Naive B cell (primary cell): ENCODE data around the gene BCL11B. TPM values are rescaled to one million over a fixed set of nuclear protein-coding genes. Genes with fewer than 3 reads are reported as not detected.

ENCODE experiments used
- ATAC-seq, 2 donors: fragments of 150-1000 bp; cut with Tn5 transposase; 2 replicates each; pipeline ENCODE4 v1.10.0; 2021; ENCODE audit warnings: low read depth in 2 of 2, mild to moderate bottlenecking in 2 of 2, moderate library complexity in 2 of 2
- DNase-seq: peaks from one replicate; pipeline ENCODE4 v3.0.0; 2022
- H3K27ac Mint-ChIP-seq, 6 donors: one replicate each; pipeline ENCODE4 v1.8.0; 2020 to 2022; ENCODE audit warnings: mild to moderate bottlenecking in 6 of 6, mixed read lengths in 6 of 6, moderate library complexity in 5 of 6, inconsistent platforms in 2 of 6
- H3K27me3 Mint-ChIP-seq, 3 donors: one replicate each; pipeline ENCODE4 v1.8.0; 2021 to 2022; ENCODE audit warnings: mixed read lengths in 3 of 3, mild to moderate bottlenecking in 1 of 3
- H3K36me3 Mint-ChIP-seq, 2 donors: one replicate each; pipeline ENCODE4 v1.8.0; 2020 to 2022; ENCODE audit warnings: mixed read lengths in 2 of 2, inconsistent platforms in 1 of 2, mild to moderate bottlenecking in 1 of 2
- H3K4me1 Mint-ChIP-seq, 3 donors: one replicate each; pipeline ENCODE4 v1.8.0; 2020 to 2022; ENCODE audit warnings: mixed read lengths in 3 of 3, inconsistent platforms in 1 of 3, mild to moderate bottlenecking in 1 of 3, moderate library complexity in 1 of 3
- H3K4me3 Mint-ChIP-seq, 8 donors: one replicate each; pipeline ENCODE4 v1.8.0; 2020 to 2022; ENCODE audit warnings: mild to moderate bottlenecking in 8 of 8, mixed read lengths in 8 of 8, moderate library complexity in 8 of 8, inconsistent platforms in 2 of 8
- H3K9me3 Mint-ChIP-seq, 7 donors: one replicate each; pipeline ENCODE4 v1.8.0; 2020 to 2022; ENCODE audit warnings: mixed read lengths in 7 of 7, mild to moderate bottlenecking in 5 of 7, inconsistent platforms in 2 of 7, moderate library complexity in 1 of 7
- polyA plus RNA-seq, 6 donors: library from polyadenylated mRNA; unstranded; fragments of 300-500 nt; fragmentation: Illumina TruSeq; gene quantifications; one replicate each; pipeline ENCODE4 v1.2.3, GENCODE V29; 2021; ENCODE audit warnings: low read depth in 6 of 6

The BCL11B gene
- polyA plus RNA-seq, 6 donors from 2014 or later, result 0.03 to 0.05 TPM; not detected in 4

DNA sequence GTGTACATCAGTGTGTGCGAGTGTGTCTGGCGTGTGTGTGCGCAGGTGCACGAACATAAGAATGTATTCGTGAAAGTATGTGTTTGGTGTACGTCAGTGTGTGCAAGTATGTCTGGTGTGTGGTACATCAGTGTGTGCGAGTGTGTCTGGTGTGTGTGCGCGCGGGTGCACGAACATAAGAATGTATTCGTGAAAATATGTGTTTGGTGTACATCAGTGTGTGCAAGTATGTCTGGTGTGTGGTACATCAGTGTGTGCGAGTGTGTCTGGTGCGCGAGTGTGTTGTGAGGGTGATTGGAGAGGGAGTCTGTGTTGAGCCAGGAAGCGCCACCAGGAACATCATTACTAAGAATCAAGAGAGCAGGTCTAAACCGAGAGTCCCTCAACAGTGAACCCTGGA, 143.8 kb downstream of the BCL11B start:
- no peaks in the 10 kb centered on the region for H3K4me1 Mint-ChIP-seq
- no peaks in the 10 kb centered on the region for H3K36me3 Mint-ChIP-seq
- H3K9me3 Mint-ChIP-seq, result peaks cover 0 to 8% (median 0%) of the 10 kb centered on the region in 7 donors
- H3K4me3 Mint-ChIP-seq, result no peak overlapping the region
- H3K27ac Mint-ChIP-seq, result no peak overlapping the region
- no peak for ATAC-seq
- no peak for DNase-seq
- H3K27me3 Mint-ChIP-seq, result peaks cover 0 to 4% (median 0%) of the 10 kb centered on the region in 3 donors

DNA sequence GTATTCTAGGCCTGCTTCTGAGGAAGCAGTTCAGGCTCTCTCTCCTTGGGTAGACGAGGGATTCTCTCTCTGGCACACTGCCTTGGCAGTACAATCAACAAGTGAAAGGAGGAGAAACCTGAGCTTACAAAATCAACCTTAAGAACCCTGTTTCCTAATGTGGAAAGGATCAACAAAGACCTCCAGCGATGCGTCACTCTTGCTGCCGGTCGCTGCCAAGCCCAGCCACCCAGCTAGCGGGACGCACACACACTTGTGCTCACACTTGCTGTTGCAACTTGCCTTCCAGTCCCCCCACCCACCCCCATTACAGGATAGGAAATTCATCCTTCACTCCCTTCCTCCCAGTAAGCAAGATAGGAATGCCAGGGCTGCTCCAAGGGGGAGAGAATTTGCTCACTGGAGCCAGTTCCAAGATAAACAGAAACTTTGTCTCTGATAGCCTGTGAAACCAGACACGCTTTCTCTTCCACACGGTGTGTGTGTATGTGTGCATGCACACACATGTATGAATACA, 144.3 kb downstream of the BCL11B start:
- Mint-ChIP-seq H3K4me3 (no peak overlapping the region), H3K9me3 (peaks cover 0 to 8% (median 0%) of the 10 kb centered on the region in 7 donors), H3K4me1 (no peaks in the 10 kb centered on the region), H3K36me3 (no peaks in the 10 kb centered on the region), H3K27me3 (peaks cover 0 to 4% (median 0%) of the 10 kb centered on the region in 3 donors), H3K27ac (peak overlapping the region in 1 of 6 donors; percentile 19)
- ATAC-seq, result no peak
- no peak for DNase-seq

DNA sequence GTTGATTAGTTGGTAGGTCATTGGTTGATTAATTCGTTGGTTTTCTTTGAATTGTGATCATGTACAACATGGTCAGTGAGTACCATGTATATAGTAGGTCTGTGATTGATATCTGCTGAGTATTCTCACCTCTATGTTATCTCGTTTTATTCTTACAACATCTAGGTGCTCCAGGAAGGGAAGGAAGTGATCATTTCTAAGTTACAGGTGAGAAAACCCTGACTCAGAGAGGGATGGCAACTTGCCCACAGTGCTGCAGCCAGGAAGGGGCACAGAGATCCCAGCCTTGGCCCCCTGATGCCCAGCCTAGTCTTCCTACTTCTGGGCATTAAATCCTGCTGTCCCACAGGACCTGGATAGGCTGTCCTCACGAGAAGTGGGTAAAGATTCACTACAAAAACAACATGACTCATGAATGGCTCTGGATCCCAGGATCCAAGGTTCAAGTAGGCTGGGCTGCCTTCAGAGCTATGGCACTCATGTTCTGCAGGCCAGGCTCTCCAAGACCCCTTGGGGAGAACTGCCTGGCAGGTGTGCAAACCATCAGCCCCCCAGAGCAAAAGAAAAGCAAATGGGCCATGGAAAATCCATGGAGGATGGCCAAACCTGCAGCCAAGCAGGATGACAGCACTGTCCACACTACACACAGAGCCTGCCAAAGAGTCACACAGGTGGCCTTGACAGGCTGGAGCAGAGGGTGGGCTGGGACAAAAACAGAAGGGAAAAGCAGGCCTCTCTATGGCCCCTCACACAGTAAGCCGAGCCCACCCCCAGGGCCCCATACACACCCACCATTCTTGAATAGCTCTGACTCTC, 146.2 kb downstream of the BCL11B start:
- Mint-ChIP-seq H3K4me3 (no peak overlapping the region), H3K27me3 (peaks cover 0 to 4% (median 0%) of the 10 kb centered on the region in 3 donors)

DNA sequence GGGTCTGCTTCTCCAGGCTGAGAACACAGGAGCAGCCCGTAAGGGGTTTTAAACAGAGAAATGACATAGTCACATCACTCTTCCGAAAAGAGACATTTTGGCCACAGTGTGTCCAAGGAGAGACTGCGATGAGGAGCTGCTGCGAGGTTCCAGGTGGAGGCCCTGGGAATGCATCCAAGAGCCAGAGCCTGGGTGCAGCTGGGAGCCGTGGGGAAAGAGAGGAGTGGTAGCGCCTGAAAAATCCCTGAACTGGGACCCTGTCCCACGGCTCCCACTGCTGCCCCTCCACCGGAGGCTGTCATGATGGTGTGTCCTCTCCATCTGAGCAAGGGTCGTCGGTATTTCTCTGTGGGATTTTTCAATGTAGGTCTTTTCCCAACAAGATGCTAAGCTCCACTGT, 146.9 kb downstream of the BCL11B start:
- no peak for DNase-seq
- H3K27ac Mint-ChIP-seq, result no peak overlapping the region
- H3K36me3 Mint-ChIP-seq, result no peaks in the 10 kb centered on the region
- ATAC-seq, result no peak
- no peak overlapping the region for H3K4me3 Mint-ChIP-seq
- peaks cover 0 to 4% (median 0%) of the 10 kb centered on the region in 3 donors for H3K27me3 Mint-ChIP-seq
- peaks cover 0 to 8% (median 0%) of the 10 kb centered on the region in 7 donors for H3K9me3 Mint-ChIP-seq
- no peaks in the 10 kb centered on the region for H3K4me1 Mint-ChIP-seq

More for the DNA sequence above, 146.2 kb downstream of the BCL11B start:
- Mint-ChIP-seq H3K9me3 (peaks cover 0 to 8% (median 0%) of the 10 kb centered on the region in 7 donors), H3K27ac (no peak overlapping the region), H3K36me3 (no peaks in the 10 kb centered on the region), H3K4me1 (no peaks in the 10 kb centered on the region)
- no peak for DNase-seq
- ATAC-seq, result no peak

DNA sequence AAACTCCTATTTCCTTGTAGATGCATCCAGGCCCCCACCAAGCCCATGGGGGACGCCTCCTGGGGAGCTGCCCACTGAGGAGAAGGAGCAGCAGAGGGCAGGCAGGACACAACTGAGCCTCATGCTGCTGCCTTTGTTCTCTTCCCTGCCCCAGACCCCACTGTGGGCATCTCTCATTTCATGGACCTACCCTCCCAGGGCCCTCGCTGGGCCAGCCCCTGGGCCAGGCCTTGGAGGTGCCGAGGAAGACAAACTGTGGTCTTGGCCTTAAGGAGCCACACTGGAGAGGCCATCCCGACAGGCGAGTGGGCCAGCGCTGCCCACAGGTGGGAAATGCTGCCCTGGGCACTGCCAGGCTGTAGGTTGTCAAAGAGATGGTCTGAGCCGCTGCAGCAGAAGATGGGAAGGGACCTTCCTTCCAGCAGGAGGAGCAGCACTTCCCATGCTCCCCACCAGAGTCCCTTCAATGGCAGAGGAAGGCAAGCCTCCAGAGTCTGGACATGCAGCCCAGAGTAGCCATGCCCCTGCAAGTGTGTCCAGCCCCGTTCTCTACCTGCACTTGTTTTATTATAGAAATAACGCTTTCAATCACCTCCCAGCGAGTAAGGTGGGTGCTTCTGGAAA, 147.4 kb downstream of the BCL11B start:
- ATAC-seq, result no peak
- H3K9me3 Mint-ChIP-seq, result peaks cover 0 to 8% (median 0%) of the 10 kb centered on the region in 7 donors
- H3K36me3 Mint-ChIP-seq, result no peaks in the 10 kb centered on the region
- H3K27me3 Mint-ChIP-seq, result peaks cover 0 to 4% (median 0%) of the 10 kb centered on the region in 3 donors
- H3K27ac Mint-ChIP-seq, result no peak overlapping the region
- H3K4me3 Mint-ChIP-seq, result no peak overlapping the region
- no peaks in the 10 kb centered on the region for H3K4me1 Mint-ChIP-seq
- no peak for DNase-seq

DNA sequence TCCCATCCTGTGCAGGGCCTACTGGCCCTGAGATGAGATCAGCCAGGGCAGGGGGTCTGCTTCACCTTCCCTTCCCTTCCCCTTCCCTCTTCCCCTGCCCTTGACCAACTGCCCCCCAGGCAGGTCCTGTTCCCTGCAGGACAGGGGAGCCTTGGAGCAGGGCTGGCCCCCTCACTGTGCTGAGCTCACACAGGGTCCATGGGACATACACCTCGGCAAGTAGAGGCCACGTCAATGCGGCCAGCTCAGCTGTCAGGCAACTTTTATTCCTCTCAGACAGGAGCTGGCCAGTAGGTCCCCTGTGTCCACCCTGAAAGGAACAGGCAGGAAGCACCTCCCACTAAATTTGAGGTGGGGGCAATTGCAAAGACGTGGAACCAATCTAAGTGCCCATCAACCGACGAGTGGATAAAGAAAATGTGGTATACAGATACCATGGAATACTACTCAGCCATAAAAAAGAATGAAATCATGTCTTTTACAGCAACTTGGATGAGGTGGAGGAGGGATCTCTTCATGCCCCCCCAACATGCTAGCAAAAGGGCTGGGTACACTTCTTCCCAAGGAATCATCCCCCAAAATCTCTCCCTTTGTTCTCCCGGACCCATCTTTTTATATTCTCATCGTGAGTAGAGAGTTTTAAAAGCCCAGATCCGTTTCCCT, 148.7 kb downstream of the BCL11B start:
- no peaks in the 10 kb centered on the region for H3K36me3 Mint-ChIP-seq
- peaks cover 0 to 9% (median 8%) of the 10 kb centered on the region in 3 donors for H3K27me3 Mint-ChIP-seq
- DNase-seq (no peak), ATAC-seq (no peak)
- no peaks in the 10 kb centered on the region for H3K4me1 Mint-ChIP-seq
- H3K9me3 Mint-ChIP-seq, result peaks cover 0 to 8% (median 0%) of the 10 kb centered on the region in 7 donors
- H3K4me3 Mint-ChIP-seq, result no peak overlapping the region
- H3K27ac Mint-ChIP-seq, result no peak overlapping the region

DNA sequence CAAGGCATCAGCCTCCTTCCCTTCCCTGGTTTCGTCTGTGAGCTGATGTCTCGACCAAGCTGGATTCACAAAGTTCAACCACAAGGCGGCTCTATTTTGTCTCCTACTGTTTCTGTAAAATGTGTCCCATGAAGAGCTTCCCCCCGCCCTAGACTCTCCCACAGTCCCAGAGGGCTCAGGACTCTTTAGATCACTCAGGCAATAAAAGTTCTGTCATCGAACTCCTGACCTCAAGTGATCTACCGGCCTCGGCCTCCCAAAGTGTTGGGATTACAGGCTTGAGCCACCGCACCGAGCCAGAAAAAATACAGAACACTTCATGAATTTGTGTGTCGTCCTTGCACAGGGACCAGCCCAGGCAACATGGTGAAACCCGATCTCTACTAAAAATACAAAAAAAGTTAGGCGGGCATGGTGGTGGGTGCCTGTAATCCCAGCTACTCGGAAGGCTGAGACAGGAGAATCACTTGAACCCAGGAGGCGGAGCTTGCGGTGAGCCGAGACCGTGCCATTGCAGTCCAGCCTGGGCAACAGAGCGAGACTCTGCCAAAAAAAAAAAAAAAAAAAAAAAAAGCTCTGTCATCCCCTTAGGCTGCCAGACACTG, 149.4 kb downstream of the BCL11B start:
- Mint-ChIP-seq H3K4me3 (no peak overlapping the region), H3K27ac (no peak overlapping the region), H3K36me3 (no peaks in the 10 kb centered on the region), H3K4me1 (no peaks in the 10 kb centered on the region), H3K9me3 (peaks cover 0 to 4% (median 0%) of the 10 kb centered on the region in 7 donors), H3K27me3 (peaks cover 0 to 14% (median 9%) of the 10 kb centered on the region in 3 donors)
- ATAC-seq (no peak), DNase-seq (no peak)

DNA sequence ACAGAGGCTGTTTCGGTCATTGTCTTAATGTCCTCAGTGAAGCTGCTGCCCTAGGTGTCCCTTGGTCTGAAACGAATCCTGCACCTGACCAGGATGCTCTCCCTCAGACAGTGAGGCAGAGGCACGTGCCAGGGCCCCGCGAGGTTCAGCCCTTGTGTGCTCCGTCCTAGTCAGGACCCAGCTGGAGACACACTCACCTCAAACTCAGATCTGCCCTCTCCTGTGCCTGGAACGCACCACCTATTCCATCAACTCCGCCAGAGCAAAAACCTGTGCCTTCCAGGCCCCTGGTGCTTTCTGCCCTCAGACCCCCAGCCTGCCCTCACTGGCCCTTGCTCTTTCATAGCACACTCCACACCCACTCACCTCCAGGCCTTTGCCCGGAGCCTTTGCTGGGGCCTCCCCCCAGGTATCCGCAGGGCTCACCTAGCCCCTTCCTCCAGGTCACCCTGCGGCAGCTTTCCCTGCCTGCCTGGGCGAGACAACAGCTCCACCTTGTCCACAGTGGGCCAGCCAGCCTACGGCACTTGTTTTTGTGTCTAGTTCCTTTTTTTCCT, 150.6 kb downstream of the BCL11B start:
- no peaks in the 10 kb centered on the region for H3K4me1 Mint-ChIP-seq
- ATAC-seq (no peak), DNase-seq (no peak)
- H3K4me3 Mint-ChIP-seq, result no peak overlapping the region
- no peaks in the 10 kb centered on the region for H3K36me3 Mint-ChIP-seq
- peaks cover 0 to 17% (median 15%) of the 10 kb centered on the region in 3 donors for H3K27me3 Mint-ChIP-seq
- peaks cover 0 to 4% (median 0%) of the 10 kb centered on the region in 7 donors for H3K9me3 Mint-ChIP-seq
- H3K27ac Mint-ChIP-seq, result no peak overlapping the region

DNA sequence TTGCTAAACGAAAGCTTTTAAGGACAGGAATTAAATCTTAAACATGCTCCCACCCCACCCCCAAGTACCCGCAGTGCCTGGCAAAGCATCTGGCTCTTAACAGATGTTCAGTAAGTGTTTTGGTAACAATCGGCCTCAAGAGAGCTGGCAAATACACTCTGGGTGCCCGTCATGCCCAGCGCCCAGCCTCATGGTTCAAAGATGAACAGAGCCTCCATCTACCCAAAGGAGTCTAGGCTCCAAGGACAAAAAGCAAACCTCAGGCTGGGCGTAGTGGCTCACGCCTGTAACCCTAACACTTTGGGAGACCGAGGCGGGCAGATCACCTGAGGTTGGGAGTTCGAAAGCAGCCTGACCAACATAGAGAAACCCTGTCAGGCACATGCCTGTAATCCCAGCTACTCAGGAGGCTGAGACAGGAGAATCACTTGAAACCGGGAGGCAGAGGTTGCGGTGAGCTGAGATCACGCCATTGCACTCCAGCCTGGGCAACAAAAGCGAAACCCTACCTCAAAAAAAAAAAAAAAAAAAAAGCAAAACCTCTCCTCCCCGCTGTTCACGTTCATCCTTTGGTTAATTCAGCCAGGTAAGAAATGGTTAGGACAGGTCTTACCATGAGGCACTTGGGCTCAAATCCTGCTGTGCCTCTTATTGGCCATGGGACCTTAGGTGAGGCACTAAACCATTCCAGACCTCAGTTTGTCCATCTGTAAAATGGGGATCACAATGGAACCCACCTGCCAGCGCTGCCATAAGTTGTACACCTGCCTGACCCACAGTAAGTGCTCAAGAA, 151.3 kb downstream of the BCL11B start:
- no peaks in the 10 kb centered on the region for H3K36me3 Mint-ChIP-seq
- DNase-seq (no peak), ATAC-seq (no peak)
- H3K27me3 Mint-ChIP-seq, result peaks cover 0 to 19% (median 17%) of the 10 kb centered on the region in 3 donors
- H3K4me3 Mint-ChIP-seq, result no peak overlapping the region
- H3K27ac Mint-ChIP-seq, result peak overlapping the region in 1 of 6 donors; percentile 49
- H3K4me1 Mint-ChIP-seq, result no peaks in the 10 kb centered on the region
- peaks cover 0 to 4% (median 0%) of the 10 kb centered on the region in 7 donors for H3K9me3 Mint-ChIP-seq

DNA sequence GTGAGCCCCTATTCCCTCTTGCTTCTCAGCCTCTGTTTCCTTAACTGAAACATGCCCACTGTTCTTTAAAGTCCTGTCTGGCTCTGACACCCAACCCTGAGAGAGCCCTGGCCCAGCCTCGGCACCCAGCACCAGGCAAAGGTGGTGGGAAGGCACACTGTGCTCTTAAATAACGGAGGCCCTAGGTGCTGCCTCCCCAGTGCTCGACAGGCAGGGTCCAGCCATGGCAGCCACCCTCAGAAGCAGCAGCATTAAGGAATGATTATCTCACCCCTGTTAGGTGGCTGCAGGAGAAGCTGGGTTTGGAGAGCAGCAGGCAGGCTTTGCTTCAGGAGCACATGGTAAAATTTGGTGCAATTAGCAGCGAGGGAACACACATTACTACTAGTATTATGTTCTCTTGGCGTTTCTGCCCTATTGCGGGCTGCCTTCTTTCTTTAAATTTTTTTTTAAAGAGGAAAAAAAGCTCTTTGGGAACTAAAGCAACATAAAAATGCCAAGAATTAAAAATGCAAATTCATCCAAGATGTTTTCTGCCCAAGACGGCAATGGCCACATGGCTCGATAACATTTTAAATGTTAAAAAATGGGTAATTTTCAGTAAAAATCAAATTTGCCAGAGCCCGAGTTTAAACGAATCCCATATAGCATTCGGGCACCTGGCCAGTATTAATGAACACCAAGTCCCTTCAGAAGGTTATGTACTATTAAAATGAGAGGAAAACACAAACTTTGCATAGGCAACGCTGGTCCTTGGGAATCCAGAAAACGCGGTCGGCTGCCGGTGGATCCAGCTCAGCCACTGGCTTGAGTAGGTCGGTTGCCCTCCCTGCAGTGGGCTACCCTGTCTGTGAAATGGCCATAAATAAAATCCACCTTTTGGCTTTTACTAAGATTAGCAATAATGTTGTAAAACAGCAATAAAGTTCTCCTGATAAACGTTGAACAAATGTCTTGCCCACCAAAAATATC, 152.2 kb downstream of the BCL11B start:
- Mint-ChIP-seq H3K36me3 (no peaks in the 10 kb centered on the region), H3K4me3 (no peak overlapping the region), H3K27me3 (peaks cover 0 to 17% (median 14%) of the 10 kb centered on the region in 3 donors), H3K9me3 (peaks cover 0 to 4% (median 0%) of the 10 kb centered on the region in 7 donors), H3K4me1 (no peaks in the 10 kb centered on the region), H3K27ac (no peak overlapping the region)
- ATAC-seq (no peak), DNase-seq (no peak)
